GM11168 (cell line): Measurements from ENCODE around the gene SCUBE1.

Experiments used
- in situ Hi-C: fragments of 300-500 bp; cut with MboI; formaldehyde crosslinking; loops from one replicate; pipeline ENCODE4 v1.12.0; 2022; ENCODE audit warnings: low sequenced_read_pairs; ENCODE audit not compliant: unreplicated experiment

SCUBE1 gene

GRCh38 chr22:43343262-43343669 lies at the start of gene SCUBE1:
TSS of gene SCUBE1 (minus strand) at chr22:43343372. CDS start at chr22:43343261, 111 bp downstream.
- in situ Hi-C loops, result loop anchor here (10.0 kb wide), 1 partner anchor 68 kb away; no protein-coding TSS in a partner anchor

DNA sequence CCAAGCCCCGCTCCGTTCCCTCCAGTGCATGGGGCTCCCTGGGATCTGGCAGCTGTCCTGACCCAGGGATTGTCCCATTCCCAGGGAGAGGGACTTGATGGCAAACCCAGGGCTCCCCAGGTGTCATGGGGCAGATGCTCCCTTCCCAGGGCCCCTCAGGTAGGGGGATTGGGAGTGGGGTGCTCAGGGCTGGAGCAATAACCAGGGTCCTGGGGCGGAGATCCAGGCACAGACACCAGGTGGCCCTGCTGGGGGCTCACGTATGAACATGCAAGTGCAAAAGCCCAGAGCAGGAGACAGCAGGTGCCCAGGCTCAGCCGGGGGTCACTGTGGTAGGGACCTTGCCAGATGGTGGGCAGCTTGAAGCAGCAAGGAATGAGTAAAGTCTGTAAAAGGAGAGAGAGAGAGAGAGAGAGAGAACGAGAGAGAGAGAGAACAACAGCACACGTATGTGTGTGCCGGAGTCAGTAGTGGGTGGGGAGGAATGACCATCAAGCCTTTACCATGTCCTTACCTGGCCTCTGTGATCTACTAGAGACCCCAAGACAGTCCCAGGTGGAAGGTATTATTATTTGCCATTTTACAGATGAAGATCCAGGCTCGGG lies 49.3 kb upstream of the SCUBE1 start:
- in situ Hi-C loops, result loop anchor here (5.0 kb wide), 1 partner anchor 120 kb away; no protein-coding TSS in a partner anchor

DNA sequence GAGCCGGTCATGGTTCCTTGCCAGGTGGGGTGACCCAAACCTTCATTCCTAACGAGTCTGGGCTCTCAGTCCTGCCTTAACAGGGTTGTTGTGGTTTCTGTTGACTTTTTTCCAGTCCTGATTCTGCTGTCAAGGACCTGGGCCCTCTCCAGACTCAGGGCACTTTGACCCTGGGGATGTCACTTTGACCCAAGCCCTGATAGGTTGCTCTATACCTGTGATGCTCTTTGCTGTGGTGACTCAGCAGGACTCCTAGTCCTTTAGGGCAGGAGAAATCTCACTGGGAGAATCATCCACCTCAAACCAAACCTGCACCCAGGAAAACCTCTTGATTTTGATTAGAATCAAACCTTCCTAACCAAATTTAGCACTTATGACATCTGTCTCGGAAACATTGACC lies 48.1 kb upstream of the SCUBE1 start:
- in situ Hi-C loops, result loop anchor here (5.0 kb wide), 1 partner anchor 119 kb away; no protein-coding TSS in a partner anchor

GRCh38 chr22:43390872-43391271 lies 47.7 kb upstream of the SCUBE1 start:
- in situ Hi-C loops, result loop anchor here (5.0 kb wide), 1 partner anchor 119 kb away; no protein-coding TSS in a partner anchor

GRCh38 chr22:43390166-43390565 lies 47.0 kb upstream of the SCUBE1 start:
- in situ Hi-C loops, result loop anchor here (5.0 kb wide), 1 partner anchor 118 kb away; no protein-coding TSS in a partner anchor

DNA sequence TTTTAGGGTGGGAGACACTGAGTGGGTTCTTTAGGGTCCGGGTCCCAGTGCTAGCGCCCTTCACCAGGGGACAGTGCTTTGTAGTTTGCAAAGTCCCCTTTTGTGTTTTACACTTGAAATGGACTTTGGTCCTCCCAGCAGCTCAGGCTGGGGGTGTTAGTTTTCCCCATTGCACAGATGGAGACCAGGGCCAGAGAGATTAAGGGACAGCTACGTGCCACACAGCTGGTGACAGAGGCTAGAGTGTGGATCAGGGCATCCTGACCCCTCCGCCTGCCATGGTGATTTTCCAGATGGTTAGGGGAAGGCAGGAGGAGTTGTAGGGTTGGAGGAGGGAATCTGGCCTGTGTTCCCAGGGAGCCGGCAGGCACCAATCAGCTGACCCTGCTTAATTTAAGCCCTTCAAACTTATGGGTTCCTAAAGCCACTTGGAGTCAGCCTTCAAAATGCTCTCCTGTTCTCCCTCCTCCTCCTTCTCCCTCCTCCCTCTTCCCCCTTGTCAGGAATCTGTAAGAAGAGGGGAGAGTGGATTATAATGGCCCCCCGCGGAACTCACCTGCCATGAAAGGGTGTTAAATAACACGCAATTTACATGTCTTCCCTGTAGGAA lies 46.2 kb upstream of the SCUBE1 start:
- in situ Hi-C loops, result no loop called here

DNA sequence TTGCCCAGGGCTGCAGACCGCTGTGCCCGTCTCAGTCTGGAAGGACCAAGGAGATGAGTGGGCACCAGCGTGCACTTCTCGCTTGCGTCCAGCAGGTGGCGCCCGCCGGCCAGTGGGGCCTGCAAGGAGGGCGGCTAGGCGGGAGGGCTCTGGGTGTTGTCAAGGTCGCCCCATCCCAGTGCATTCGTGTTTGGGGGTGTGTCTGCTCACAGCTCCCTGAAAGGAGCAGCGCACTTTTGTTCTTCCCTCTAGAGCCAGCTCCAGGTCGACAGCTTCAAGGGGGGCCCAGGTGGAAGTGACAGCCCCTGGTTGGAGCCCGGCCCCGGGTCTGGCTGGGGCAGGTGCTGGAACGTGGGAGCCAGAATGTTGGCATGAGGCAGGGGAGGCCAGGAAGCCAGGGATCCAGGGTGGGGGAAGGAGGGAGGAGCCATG lies 45.3 kb upstream of the SCUBE1 start:
- in situ Hi-C loops, result no loop called here

GRCh38 chr22:43387815-43388214 lies 44.6 kb upstream of the SCUBE1 start:
- in situ Hi-C loops, result no loop called here

DNA sequence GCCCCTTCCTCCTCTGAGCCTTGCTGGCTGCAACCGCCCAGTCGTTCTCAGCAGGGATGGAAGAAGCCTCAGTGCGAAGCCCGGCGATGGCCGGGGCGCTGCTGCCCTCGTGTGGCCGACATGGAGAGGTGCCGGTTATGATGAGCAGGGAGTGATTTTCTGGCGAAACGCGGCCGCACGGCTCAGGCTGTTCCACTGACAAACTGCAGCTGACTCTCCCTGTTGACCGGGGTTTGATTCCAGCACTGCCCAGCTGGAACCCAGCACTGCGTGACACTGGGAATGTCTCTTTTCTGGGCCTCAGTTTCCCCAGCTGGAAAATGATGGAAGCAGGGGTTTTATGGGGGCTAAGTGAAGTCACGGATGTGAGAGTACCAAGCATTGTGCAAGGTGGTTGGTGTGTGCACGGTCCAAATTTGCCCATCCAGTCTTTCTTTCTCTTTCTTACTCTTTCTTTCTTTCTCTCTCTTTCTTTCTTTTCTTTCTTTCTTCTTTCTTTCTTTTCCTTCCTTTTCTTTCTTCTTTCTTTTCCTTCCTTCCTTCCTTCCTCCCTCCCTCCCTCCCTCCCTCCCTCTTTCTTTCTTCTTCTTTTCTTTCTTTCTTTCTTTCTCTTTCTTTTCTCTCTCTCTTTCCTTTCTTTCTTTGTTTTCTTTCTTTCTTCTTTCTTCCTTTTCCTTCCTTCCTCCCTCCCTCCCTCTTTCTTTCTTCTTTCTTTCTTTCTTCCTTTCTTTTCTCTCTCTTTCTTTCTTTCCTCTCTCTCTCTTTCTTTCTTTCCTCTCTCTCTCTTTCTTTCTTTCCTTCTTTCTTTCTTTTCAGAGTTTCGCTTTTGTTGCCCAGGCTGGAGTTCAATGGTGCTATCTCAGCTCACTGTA lies 42.8 kb upstream of the SCUBE1 start:
- in situ Hi-C loops, result no loop called here

GRCh38 chr22:43384863-43385262 lies 41.7 kb upstream of the SCUBE1 start:
- in situ Hi-C loops, result no loop called here

- in situ Hi-C loops, result no loop called here
These were observed 38.5 kb upstream of the SCUBE1 start for GRCh38 chr22:43381693-43382092.

DNA sequence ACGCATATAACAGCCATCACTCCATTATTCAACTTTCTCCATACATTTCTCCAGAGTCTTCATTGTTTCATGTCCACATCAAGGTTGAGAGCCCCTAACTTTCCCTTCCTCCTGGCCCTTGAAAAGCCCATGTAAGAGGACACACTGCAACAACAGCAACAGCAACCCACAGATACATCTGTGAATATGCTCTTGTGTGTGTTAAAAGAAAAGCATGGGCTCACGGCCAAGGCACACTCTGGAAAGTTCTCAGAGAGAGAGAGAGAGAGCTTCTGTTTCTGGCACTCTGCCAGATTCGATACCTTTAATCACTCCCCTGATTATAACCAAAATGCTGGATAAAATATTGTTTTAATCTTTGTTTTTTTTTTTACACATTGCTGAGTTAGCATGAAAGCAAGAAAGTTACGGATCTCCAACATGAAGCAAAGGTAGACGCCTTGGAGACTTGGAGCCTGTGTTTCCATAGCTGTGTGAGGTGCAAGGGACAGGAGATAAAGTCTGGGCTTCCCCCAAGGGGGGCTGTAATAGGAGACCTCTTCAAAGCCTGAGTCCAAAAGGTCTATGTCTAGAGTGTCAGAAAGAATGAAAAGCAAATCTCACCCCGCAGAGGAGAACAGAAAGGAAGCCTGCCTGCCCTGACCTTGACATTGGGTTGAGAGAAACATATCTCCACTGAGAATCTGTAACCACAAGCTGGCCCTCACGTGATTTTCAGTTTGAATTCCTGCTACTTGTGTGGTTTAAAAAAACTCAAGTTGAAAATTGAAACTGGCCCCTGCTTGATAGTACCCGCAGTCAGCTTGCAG lies 34.9 kb upstream of the SCUBE1 start:
- in situ Hi-C loops, result no loop called here

GRCh38 chr22:43377548-43377895 lies 34.4 kb upstream of the SCUBE1 start:
- in situ Hi-C loops, result no loop called here

DNA sequence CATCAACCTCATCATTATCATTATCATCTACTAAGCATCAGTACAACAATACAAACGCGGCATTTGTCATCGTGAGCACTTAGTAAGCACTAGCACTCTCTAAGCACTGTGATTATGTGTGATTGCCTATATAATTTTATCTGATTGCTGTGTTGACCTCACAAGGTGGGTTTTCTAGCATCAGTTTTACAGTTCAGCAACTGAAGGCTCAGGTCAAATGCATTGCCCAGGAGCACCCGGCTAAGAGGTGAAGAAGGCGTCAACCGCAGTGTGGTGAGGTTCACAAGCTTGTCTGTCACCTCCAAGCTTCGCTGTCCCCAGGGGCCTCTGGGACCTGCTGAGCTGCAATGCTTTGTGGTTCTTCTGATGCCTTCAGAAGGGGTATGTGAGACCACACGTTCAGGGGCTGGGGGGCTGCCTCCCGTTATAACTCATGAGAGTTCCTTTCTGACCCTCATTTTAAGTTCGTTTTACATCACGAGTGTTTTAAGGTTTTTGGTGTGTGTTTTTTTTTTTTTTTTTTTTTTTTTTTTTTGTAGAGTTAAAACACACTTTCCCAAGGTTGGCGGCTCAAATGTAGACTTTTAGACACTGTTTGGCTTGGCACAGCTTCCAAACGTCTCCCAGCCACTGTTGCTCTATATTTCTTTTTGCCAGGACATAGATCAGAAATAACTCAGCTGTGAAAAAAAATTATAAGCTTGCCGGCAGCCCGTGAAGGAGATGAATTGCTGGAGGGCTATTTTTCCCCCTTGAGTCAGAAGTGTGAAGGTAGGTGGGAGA lies 33.8 kb upstream of the SCUBE1 start:
- in situ Hi-C loops, result no loop called here

- in situ Hi-C loops, result no loop called here
These were observed 32.8 kb upstream of the SCUBE1 start for GRCh38 chr22:43375951-43376455.

DNA sequence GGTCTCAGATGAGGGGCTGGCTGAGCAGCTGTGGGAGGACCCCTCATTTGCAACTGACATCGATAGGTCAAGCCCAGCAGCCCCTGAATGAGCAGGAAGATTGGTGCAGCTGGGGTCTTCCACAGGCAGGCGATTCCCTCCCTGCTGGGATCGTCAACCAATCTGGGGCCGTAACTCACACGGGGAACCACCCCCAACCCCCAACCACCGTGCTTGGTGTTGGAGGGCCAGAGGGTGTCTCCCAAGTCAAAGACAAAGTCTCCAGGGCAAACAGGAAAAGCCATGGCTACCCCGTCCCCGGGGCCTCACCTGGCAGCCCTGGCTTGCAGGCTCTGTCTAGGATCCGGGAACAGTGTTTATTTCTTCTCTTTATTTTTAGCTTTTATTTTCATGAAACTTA lies 26.9 kb upstream of the SCUBE1 start:
- in situ Hi-C loops, result no loop called here

GRCh38 chr22:43365715-43366440 lies 22.7 kb upstream of the SCUBE1 start:
- in situ Hi-C loops, result no loop called here

- in situ Hi-C loops, result no loop called here
These were observed 20.9 kb upstream of the SCUBE1 start for GRCh38 chr22:43364169-43364435.
